Measurements from ENCODE around the gene AVEN.

GRCh38 chr15:34019369-34019990 lies 19.5 kb downstream of the AVEN start:
- TF ChIP-seq, protein P1, sequence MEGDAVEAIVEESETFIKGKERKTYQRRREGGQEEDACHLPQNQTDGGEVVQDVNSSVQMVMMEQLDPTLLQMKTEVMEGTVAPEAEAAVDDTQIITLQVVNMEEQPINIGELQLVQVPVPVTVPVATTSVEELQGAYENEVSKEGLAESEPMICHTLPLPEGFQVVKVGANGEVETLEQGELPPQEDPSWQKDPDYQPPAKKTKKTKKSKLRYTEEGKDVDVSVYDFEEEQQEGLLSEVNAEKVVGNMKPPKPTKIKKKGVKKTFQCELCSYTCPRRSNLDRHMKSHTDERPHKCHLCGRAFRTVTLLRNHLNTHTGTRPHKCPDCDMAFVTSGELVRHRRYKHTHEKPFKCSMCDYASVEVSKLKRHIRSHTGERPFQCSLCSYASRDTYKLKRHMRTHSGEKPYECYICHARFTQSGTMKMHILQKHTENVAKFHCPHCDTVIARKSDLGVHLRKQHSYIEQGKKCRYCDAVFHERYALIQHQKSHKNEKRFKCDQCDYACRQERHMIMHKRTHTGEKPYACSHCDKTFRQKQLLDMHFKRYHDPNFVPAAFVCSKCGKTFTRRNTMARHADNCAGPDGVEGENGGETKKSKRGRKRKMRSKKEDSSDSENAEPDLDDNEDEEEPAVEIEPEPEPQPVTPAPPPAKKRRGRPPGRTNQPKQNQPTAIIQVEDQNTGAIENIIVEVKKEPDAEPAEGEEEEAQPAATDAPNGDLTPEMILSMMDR (IDR thresholded peaks at IDR 0.05) = no peak
- no peak for TF ChIP-seq POLR2A (IDR thresholded peaks at IDR 0.05)

All from thyroid gland (tissue), 4 donors.